ENCODE data around the gene PDE6D.

Gene PDE6D

DNA sequence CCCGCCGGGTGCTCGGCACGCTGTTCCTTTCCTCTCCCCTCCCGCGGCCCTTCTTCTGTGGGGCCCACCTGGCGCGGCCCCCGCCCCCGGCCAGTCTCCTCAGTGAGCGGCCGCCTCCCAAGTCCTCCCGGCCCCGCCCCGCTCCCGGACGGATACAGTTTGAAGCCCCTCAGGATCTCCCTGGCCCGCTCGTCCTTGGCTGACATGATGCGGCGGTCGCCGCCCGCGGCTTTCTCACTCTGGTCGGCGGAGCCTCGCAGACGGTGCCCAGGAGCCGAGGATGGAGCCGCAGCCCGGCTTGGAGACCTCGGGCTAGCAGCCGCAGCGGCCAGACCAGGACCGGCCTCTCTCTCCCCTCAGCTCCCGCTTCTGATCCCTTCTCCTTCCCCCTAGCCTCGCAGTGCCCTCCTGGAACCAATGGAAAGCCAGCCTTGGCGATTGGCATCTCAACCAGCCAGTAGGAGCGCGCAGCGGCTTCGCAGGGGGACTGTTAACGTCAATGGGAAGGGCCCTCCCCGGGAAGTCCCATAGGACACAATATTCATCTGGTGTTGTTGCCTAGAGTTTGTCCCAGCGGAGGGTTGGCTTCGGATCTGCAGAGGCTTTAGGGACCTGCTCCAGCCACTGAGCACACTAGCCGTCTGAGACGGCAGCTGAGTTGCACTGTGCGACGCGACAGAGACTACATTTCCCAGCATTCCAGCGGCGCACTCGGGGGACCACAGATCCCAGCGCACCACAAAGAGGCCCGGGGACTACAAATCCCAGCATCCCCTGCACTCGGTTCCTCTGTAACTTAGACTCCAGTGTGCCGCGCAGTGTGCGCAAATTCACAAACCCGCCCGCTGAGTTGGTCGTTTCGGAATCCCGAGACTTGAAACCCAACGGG lies at the start of gene PDE6D:
Gene PDE6D, minus strand, starts transcription at position 374 of the 889 bp plus-strand sequence. Its CDS starts 168 bp downstream, at position 206.
- DNase-seq: peak; percentile 98

DNA sequence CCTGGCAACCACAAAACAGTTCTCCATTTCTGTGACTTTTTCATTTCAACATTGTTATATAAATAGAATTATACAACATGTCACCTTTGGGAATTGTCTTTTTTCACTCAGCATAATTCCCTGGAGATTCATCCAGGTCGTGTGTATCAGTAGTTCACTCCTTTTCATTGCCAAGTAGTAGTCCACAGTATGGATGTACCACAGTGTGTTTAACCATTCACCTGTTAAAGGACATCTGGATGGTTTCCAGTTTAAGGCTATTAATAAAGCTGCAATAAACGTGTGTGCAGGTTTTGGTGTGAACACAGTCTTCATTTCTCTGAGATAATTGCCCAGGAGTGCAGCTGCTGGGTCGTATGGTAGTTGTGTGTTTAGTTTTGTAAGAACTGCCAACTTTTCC lies 40.8 kb upstream of the PDE6D start:
- DNase-seq: no peak

DNA sequence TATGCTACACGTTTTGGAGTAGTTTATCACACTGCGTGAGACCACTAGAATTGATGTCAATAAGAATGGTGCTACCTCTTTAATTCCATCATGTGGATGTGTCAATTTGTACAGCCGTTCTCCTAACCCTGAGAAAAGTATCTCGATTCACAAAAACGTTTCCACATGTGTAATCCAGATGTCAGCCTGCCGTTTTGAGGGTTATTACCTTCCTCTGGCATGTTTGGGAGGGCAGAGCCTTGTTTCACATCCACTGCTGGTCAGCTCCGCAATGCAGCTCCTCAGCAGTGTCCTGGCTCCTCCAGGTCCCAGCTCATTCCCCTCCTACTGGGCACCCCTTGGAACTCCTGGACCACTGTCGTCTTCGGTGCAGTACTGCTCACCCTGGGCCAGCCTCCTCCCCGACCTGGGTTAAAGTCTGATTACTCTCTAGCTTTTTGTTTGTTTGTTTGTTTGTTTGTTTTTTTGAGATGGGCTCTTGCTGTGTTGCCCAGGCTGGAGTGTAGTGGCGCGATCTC lies 39.8 kb upstream of the PDE6D start:
- DNase-seq: no peak

- no peak for DNase-seq
Measured at GRCh38 chr2:231819447-231820042, 38.5 kb upstream of the PDE6D start.

GRCh38 chr2:231816327-231817026 lies 35.4 kb upstream of the PDE6D start:
- DNase-seq: no peak

DNA sequence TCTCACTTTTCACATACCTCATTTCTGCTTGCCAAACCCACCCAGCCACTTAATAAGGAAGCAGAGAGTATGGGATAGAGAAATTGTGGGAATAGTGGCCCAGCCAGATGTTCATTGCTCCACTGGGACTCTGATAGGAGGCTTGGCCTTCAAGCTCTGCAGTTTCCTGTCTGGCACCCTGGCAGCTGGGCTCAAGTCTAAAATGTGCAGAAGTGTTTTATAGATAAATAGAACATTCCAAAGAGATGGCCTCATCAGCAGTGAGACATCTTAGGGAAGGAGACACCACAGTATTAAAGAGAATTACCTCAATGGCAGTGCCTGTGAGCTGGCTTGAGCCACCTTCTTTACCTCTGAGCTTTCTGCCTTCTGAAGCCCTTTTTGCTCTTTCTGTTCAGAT lies 29.8 kb upstream of the PDE6D start:
- DNase-seq: no peak

DNA sequence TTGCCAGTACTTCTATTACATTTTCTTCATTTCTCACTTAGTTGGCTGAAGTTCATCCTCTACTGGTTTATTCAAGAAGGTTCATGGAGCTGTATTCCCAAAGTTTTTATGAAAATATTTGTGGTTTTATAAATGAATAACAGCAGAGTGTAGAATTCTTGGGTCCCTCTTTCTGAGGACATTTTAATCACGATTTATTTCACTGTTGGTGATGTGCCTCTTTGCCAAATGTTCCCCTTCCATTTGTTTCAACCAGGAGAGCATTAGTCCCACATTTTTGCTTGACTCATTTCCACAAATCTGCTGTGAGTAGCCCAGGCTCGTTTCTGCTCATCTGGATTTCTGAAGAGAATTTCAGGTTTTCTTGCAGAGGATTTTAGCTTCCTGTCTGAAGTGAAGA lies 25.9 kb upstream of the PDE6D start:
- no peak for DNase-seq

- no peak for DNase-seq
Measured at GRCh38 chr2:231803501-231804138, 22.5 kb upstream of the PDE6D start.

DNA sequence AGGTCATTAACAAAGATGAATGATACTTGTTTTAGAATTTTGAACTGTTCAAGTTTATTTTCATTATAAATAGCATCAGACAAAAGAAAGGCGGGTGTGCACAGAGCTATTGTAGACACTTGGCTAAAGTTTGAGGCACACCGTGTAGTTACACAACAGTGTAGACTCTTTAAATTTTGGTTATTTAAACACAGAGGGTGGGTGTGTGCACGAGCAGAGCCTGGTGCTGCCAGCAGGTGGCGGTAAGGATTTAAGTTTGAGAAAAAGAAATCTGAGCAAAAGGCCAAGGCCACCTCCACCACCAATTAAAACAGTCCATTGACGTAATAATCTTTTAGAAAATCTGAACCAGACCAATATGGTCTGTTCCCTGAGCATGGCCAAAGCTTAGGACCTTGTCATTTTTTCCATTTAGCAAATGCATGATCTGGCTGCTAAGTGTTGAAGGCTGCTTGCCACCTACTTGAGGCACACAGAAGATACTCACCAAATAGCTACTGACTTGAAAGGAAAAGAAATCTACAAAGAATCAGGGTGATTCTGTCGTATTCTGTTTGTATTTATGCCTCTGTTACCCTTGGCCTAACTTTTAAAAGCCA lies 19.5 kb upstream of the PDE6D start:
- peak; percentile 32 for DNase-seq

GRCh38 chr2:231795525-231796327 lies 14.6 kb upstream of the PDE6D start:
- peak; percentile 7 for DNase-seq

- no peak for DNase-seq
Measured at GRCh38 chr2:231794383-231794782, 13.3 kb upstream of the PDE6D start.

- no peak for DNase-seq
Measured at GRCh38 chr2:231791107-231791506, 10.0 kb upstream of the PDE6D start.

DNA sequence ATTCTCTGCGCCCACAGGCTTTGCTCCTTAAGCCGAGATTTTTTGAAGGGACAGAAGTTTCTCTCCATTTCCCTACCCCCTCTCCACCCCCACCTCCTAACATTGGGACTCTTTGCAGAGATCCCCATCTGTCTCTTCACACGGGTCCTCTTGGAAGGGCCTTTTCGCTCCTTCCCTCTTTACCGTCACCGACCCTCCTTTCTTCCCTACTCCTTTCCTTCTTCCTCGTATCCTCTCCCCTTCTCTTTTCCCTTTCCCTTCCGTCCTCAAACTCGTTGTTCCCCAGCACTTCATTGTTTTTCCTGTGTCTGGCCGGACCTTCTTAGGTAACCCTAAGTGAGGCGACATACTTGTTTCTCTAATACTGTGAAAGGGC lies 5.8 kb upstream of the PDE6D start:
- no peak for DNase-seq

- peak; percentile 62 for DNase-seq
Measured at GRCh38 chr2:231786177-231786916, 5.3 kb upstream of the PDE6D start, which contains the start of gene COPS7B. Gene COPS7B (plus strand): TSS chr2:231786445. CDS start chr2:231788571, 2,126 bp downstream.

DNA sequence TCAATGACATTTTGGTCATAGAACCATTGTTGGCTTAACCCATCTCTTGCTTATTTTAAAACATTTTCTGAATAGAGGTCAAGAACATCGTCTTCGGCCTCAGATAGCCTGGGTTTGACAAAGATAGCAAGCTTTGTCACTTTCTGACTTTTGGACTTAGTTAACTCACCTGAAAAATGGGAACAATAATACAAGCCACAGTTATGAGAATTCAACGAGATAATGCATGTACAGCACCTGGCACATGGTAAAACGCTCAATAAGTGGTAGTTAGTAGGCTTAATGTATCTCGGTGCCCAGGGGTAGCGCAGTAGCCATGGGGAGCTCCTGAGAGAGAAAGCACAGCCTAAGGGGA lies 4.7 kb upstream of the PDE6D start:
- no peak for DNase-seq

DNA sequence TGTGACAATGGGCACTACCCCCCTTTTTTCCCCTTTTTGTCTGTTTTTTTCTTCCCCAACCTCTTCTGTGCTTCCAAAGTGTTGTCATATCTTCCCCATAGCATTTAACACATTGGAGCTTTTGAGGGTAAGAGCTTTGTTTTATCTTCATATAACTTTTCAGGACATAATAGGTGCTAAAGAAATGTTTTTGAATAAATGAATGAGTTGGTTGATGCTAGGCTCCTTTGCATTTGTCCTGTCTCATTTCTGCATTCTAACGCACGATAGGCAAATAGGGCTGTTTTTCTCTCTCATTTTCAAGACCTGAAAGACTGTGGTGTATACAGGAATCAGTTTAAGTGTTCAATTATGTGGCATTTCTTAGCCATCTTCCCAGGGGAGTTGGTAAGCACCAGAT lies 4.3 kb upstream of the PDE6D start:
- DNase-seq: no peak

DNA sequence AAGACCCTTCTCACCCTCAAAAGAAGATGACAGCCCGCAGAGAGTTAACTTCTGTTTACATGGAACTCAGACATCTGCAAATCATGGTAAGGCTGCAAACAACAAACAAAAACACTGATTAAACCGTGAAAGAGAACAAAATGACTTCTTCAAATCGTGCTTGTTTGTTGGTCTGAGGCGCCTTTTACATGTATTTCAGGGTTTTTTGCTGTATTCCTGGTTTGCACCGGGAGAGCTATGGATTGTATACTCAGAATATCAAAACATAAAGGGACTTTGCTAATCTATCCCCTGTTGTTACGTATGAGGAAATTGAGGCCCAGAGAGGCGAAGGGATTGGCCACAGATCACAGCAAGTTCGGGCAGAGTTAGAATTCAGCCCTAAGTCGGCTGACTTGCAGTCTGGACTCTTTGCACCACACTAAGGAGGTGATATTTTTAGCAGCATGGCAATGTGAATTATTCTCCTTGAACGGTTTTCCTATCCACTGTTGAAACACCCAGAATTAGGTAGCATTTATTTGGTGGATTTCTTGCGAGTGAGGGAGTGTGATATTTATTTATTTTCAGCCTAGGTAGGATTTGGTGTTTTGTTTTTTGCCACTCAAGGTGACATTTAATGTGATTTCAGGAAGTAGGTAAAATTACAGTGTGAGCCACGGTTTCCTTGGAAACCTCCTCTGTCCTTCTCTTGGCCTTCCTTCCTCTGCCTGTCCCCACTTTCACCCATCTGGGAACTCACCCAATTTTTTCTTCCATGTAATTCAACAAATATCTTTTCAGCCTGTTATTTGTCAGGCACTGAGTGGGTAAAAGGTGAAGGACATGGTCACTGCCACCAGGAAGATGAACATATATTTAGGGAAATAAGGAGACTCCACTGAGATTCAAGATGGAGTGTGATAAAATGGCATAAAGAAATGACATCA lies 980 bp upstream of the PDE6D start:
- DNase-seq: no peak

DNA sequence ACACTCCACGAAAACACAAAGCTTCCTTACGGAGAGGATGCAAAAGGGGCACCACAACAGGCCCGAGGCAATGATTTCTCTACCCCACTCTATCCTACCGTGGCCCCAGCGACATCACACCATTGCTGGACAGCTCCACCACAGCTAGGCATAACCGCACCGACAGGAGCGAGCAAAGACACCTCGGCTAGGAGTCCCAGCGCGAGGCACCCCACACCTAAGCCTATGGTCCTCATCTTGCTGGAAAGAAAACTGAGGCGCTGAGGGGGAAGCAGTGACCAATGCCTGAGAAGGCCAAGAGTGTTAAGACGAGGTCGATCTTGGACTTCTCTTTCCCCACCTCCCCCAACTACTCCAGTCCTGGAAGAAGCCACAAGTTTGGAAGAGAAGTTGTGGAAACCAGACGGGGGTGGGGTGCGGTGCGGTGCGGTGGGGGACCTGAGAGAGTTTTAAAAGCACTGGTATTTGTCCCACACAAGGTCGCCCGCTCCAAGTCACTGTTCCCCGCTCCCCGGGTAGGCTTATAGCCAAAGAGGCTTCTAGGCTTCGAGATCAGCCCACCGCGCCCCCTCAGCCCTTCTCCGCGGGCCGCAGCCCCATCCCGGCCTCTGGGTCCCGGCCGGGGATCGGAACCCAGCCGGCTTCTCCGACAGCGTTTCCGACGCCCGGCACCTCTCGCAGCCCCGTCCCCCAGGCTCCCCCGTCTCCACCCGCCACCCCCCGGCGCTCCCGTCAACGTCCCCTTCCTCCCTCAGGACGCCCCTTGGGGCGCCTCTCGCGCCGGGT lies 766 bp downstream of the PDE6D start:
- DNase-seq: no peak

All from NCI-H1694 treated with DMSO at 0.1 percent for 48 hours (cell line).